OCI-LY3 (cell line): Measurements from ENCODE around the gene SMCHD1.

ENCODE experiments used
- H2AFZ ChIP-seq: fragments of 200-600, 300-600 bp; shearing (Covaris generic); 2 replicates; pipeline ENCODE4 v1.6.0; 2014; ENCODE audit warnings: antibody characterized with exemption, low read depth, low read length
- H3K27ac ChIP-seq: fragments of 200-600, 300-600 bp; sonication (generic); 2 replicates; pipeline ENCODE4 v1.5.1; 2014; ENCODE audit warnings: mild to moderate bottlenecking, low read length, moderate library complexity, mixed read lengths
- H3K27me3 ChIP-seq: fragments of 200-600, 300-600 bp; sonication (generic); 2 replicates; pipeline ENCODE4 v1.6.1; 2014; ENCODE audit warnings: low read depth, low read length, mixed read lengths
- H3K36me3 ChIP-seq: fragments of 200-600, 300-600 bp; sonication (generic); replicated peaks from 2 replicates; pipeline ENCODE3; 2014; ENCODE audit warnings: low read depth, low read length, mixed read lengths
- H3K4me1 ChIP-seq: fragments of 300-600, 200-600 bp; sonication (generic); 2 replicates; pipeline ENCODE4 v1.6.1; 2014; ENCODE audit warnings: low read length, mixed read lengths
- H3K4me2 ChIP-seq: fragments of 200-600, 300-600 bp; sonication (generic); 2 replicates; pipeline ENCODE4 v1.6.1; 2014; ENCODE audit warnings: low read length, mixed read lengths
- H3K4me3 ChIP-seq: fragments of 300-600, 200-600 bp; sonication (generic); 2 replicates; pipeline ENCODE4 v1.5.1; 2014; ENCODE audit warnings: antibody characterized with exemption, mild to moderate bottlenecking, low read length, moderate library complexity
- H3K79me2 ChIP-seq: fragments of 300-600, 200-600 bp; shearing (Covaris generic); 2 replicates; pipeline ENCODE4 v1.6.1; 2014; ENCODE audit warnings: mild to moderate bottlenecking, low read length, mixed read lengths
- H3K9ac ChIP-seq: fragments of 300-600, 200-600 bp; shearing (Covaris generic); 2 replicates; pipeline ENCODE4 v1.6.0; 2014; ENCODE audit warnings: mild to moderate bottlenecking, low read length, moderate library complexity
- H3K9me3 ChIP-seq: fragments of 200-600, 300-600 bp; shearing (Covaris generic); 2 replicates; pipeline ENCODE4 v1.6.1; 2014; ENCODE audit warnings: low read length, mixed read lengths; ENCODE audit not compliant: insufficient read depth
- H4K20me1 ChIP-seq: fragments of 200-600, 300-600 bp; sonication (generic); 2 replicates; pipeline ENCODE4 v1.6.1; 2016; ENCODE audit warnings: low read length, mixed read lengths; ENCODE audit not compliant: insufficient read depth
- EZH2phosphoT487 ChIP-seq: fragments of 200-600 bp; shearing (Covaris generic); IDR thresholded peaks from 2 replicates; pipeline ENCODE4 v1.6.1; 2018; ENCODE audit warnings: antibody characterized with exemption, mixed run types, low read depth
- TF ChIP-seq, protein P1 (sequence below): fragments of 200-600, 300-600 bp; sonication (generic); IDR thresholded peaks from 2 replicates; pipeline ENCODE4 v1.5.1; 2014; ENCODE audit warnings: antibody characterized with exemption, low read length, low read depth

The SMCHD1 gene

DNA sequence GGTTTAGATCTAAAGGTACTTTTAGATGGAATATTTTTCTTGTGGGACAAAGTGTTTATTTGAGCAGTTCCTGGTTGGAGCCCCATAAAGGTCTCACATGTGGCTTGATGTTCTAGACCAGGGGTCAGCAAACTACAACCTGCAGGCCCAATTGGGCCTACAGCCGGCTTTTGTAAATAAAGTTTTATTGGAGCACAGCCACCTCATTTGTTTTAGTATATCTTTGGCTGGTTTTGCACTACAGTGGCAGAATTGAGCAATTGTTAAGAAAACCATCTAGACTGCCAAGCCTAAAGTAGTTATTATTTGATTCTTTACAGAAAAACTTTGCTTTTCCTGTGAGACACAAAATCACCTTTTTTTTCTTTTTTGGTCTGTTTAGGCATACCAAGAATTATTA is 42.5 kb upstream of the SMCHD1 start:
- H3K36me3 ChIP-seq, result peaks cover 61% of the 10 kb centered on the region

DNA sequence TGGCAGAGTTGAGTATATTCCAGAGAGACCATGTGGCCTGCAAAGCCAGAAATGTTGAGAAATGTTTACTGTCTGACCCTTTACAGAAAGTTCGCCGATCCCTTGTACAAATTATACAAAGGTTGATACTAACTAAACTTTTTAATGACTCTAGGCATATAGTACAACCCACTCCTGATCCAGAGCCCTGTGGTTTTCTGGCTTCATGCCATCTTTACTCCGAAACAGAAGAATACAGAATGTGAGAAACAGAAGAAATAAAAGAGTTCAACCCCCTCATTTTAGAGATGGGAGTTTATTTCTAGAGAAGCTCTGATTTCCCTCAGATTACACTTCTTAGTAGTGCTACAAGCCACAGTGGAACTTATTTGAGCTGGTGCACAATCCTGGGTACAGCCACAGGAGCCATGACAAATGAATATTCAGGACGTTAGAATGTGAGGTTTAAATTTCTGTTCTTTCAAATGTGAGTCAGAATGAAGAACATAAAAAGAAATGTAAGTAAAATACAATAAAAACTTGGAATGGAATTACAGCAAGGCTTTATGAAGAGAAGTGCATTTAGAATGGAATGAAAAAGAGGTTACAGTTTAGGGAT is 38.0 kb upstream of the SMCHD1 start:
- no peak overlapping the region for H3K27ac ChIP-seq
- H3K4me1 ChIP-seq, result no peaks in the 10 kb centered on the region
- no peaks in the 10 kb centered on the region for H3K9me3 ChIP-seq
- H3K27me3 ChIP-seq, result no peaks in the 10 kb centered on the region
- H3K36me3 ChIP-seq, result peaks cover 35% of the 10 kb centered on the region
- H3K4me2 ChIP-seq, result no peak overlapping the region
- H3K79me2 ChIP-seq, result no peaks in the 10 kb centered on the region
- no peak overlapping the region for H3K9ac ChIP-seq
- no peak overlapping the region for H3K4me3 ChIP-seq
- H4K20me1 ChIP-seq, result no peaks in the 10 kb centered on the region
- no peak for TF ChIP-seq EZH2phosphoT487
- TF ChIP-seq, protein P1, sequence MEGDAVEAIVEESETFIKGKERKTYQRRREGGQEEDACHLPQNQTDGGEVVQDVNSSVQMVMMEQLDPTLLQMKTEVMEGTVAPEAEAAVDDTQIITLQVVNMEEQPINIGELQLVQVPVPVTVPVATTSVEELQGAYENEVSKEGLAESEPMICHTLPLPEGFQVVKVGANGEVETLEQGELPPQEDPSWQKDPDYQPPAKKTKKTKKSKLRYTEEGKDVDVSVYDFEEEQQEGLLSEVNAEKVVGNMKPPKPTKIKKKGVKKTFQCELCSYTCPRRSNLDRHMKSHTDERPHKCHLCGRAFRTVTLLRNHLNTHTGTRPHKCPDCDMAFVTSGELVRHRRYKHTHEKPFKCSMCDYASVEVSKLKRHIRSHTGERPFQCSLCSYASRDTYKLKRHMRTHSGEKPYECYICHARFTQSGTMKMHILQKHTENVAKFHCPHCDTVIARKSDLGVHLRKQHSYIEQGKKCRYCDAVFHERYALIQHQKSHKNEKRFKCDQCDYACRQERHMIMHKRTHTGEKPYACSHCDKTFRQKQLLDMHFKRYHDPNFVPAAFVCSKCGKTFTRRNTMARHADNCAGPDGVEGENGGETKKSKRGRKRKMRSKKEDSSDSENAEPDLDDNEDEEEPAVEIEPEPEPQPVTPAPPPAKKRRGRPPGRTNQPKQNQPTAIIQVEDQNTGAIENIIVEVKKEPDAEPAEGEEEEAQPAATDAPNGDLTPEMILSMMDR, result no peak
- H2AFZ ChIP-seq, result no peak overlapping the region

More for the DNA sequence above, 42.5 kb upstream of the SMCHD1 start:
- no peaks in the 10 kb centered on the region for H3K27me3 ChIP-seq
- no peak overlapping the region for H3K27ac ChIP-seq
- no peaks in the 10 kb centered on the region for H3K4me1 ChIP-seq
- no peaks in the 10 kb centered on the region for H3K79me2 ChIP-seq
- H3K4me2 ChIP-seq, result no peak overlapping the region
- no peak overlapping the region for H2AFZ ChIP-seq
- TF ChIP-seq, protein P1, result no peak
- TF ChIP-seq EZH2phosphoT487, result no peak
- H3K9me3 ChIP-seq, result no peaks in the 10 kb centered on the region
- no peaks in the 10 kb centered on the region for H4K20me1 ChIP-seq
- H3K9ac ChIP-seq, result no peak overlapping the region
- H3K4me3 ChIP-seq, result no peak overlapping the region

DNA sequence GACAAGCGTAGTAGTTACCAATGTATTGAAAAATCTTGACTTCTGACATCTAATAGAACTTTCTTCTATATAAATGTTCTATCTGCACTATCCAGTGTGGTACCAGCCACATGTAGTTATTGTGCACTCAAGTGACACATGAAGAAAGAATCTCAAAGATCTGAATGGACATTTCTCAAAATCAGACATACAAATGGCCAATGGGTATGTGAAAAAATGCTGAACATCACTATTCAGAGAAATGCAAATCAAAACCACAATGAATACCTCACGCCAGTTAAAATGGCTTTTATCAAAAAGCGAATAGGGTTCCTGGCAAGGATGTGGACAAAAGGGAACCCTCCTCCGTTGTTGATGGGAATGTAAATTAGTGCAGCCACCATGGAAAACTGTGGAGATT is 37.5 kb upstream of the SMCHD1 start:
- peaks cover 30% of the 10 kb centered on the region for H3K36me3 ChIP-seq
- no peaks in the 10 kb centered on the region for H3K79me2 ChIP-seq
- H3K9me3 ChIP-seq, result no peaks in the 10 kb centered on the region
- H3K27me3 ChIP-seq, result no peaks in the 10 kb centered on the region
- no peak overlapping the region for H2AFZ ChIP-seq
- TF ChIP-seq EZH2phosphoT487, result no peak
- TF ChIP-seq, protein P1, result no peak
- no peak overlapping the region for H3K4me2 ChIP-seq
- H3K9ac ChIP-seq, result no peak overlapping the region
- H3K4me1 ChIP-seq, result no peaks in the 10 kb centered on the region
- no peak overlapping the region for H3K27ac ChIP-seq
- no peaks in the 10 kb centered on the region for H4K20me1 ChIP-seq
- no peak overlapping the region for H3K4me3 ChIP-seq

DNA sequence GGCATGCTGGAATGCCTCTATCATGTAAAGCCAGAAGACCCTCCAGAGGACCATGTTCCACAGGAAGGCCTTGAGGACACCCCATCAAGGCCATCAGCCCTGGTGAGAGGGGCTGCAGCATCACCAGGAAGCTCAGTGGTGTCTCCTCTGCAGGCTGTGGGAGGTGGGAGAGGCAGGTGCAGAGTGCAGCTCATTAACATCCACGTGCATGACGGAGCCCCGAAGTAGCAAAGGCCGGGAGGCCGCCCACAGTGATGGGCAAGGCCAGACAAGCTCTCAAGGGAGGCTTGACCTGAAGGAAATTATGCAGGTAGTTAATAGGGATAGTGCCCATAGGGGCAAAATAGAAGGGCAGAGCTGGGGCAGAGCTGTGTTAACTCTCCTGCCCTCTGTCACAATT is 30.3 kb upstream of the SMCHD1 start:
- Histone ChIP-seq H3K9ac (no peak overlapping the region), H3K79me2 (no peaks in the 10 kb centered on the region), H3K4me1 (peaks cover 18% of the 10 kb centered on the region), H3K9me3 (no peaks in the 10 kb centered on the region), H4K20me1 (no peaks in the 10 kb centered on the region), H3K4me3 (no peak overlapping the region), H3K36me3 (no peaks in the 10 kb centered on the region), H3K4me2 (peak overlapping the region; percentile 25; the same call in 1 of the 2 replicates), H3K27me3 (no peaks in the 10 kb centered on the region), H3K27ac (no peak overlapping the region), H2AFZ (no peak overlapping the region)
- TF ChIP-seq, protein P1, result no peak
